H1 (cell line): ENCODE measurements around the gene NR3C1. TPM values are rescaled to one million over a fixed set of nuclear protein-coding genes. Genes with fewer than 3 reads are reported as not detected.

Source experiments
- BACH1 ChIP-seq: IDR thresholded peaks from 2 replicates; pipeline ENCODE4 v1.6.1; 2012; ENCODE audit warnings: low read length, improper control_type of control experiment
- BCL11A ChIP-seq, 2 experiments: IDR thresholded peaks; one replicate each; pipeline ENCODE4 v1.6.1; 2011; ENCODE audit warnings: low read depth in 2 of 2, low read length in 2 of 2, mild to moderate bottlenecking in 2 of 2
- CHD1 ChIP-seq: IDR thresholded peaks from 2 replicates; pipeline ENCODE4 v1.6.1; 2012; ENCODE audit warnings: low read depth, low read length, improper control_type of control experiment
- CHD2 ChIP-seq: IDR thresholded peaks from 2 replicates; pipeline ENCODE4 v1.6.1; 2012; ENCODE audit warnings: low read length, improper control_type of control experiment
- CHD7 ChIP-seq: fragments of 300-600 bp; sonication (generic); IDR thresholded peaks from 2 replicates; pipeline ENCODE4 v1.7.1; 2012; ENCODE audit warnings: low read length, moderate library complexity, mild to moderate bottlenecking, inconsistent platforms; ENCODE audit not compliant: insufficient replicate concordance
- CREB1 ChIP-seq: IDR thresholded peaks from 2 replicates; pipeline ENCODE4 v1.6.1; 2012; ENCODE audit warnings: inconsistent platforms
- EP300 ChIP-seq, 2 experiments: IDR thresholded peaks; 1 replicate in 1 of 2; 2 replicates in 1 of 2; pipeline ENCODE4 v1.6.1; 2011 to 2012; ENCODE audit warnings: low read depth in 2 of 2, low read length in 2 of 2, mild to moderate bottlenecking in 2 of 2, borderline replicate concordance in 1 of 2, inconsistent platforms in 1 of 2, moderate library complexity in 1 of 2
- EZH2 ChIP-seq: fragments of 200-600 bp; sonication (generic); IDR thresholded peaks from 2 replicates; pipeline ENCODE4 v1.7.1; 2012; ENCODE audit warnings: low read depth, mild to moderate bottlenecking, moderate library complexity, low read length, inconsistent platforms; ENCODE audit not compliant: severe bottlenecking
- HDAC2 ChIP-seq, 2 experiments: fragments of 300-600 bp in 1 of 2; sonication (generic) in 1 of 2; IDR thresholded peaks; 2 replicates each; pipeline ENCODE4 v1.6.1; 2011 to 2012; ENCODE audit warnings: low read depth in 2 of 2, low read length in 2 of 2, mild to moderate bottlenecking in 2 of 2, moderate library complexity in 2 of 2, borderline replicate concordance in 1 of 2, inconsistent platforms in 1 of 2
- MAX ChIP-seq: IDR thresholded peaks from 2 replicates; pipeline ENCODE4 v1.6.1; 2012; ENCODE audit warnings: inconsistent platforms
- RNF2 ChIP-seq: fragments of 200-900, 300-1000 bp; sonication (generic); IDR thresholded peaks from 2 replicates; pipeline ENCODE4 v1.7.1; 2016; ENCODE audit warnings: borderline replicate concordance, low read depth, mild to moderate bottlenecking, antibody characterized with exemption, low read length; ENCODE audit not compliant: poor library complexity, severe bottlenecking; ENCODE audit errors: missing control alignments
- polyA plus RNA-seq, 7 experiments: library from polyadenylated mRNA; depleted of rRNA in 3 of 7; stranded (reverse) in 5 of 7; unstranded in 2 of 7; fragments of >200 nt in 5 of 7; fragments of 200-250 nt in 2 of 7; gene quantifications; 1 replicate in 5 of 7; 2 replicates in 1 of 7; 4 replicates in 1 of 7; pipeline versions ENCODE4 v1.2.1 to v1.2.3, GENCODE V29; 2011 to 2013; ENCODE audit warnings: missing spikeins in 2 of 7, mixed read lengths in 2 of 7
- total RNA-seq: library from RNA; stranded (reverse); fragmentation: NEBNext Ultra II Directional; extraction: Animal tissue kit (Norgen Biotek cat#: 25700); gene quantifications from 2 replicates; pipeline ENCODE4 v1.2.1, GENCODE V29; 2021

NR3C1 gene
- total and polyA plus RNA-seq, 2 of the 8 experiments (the other 6 are each of a cell fraction or from before 2014, with no cell fraction given), result 1.7 to 5.4 TPM

- TF ChIP-seq CHD7, result no peak
- no peak for TF ChIP-seq HDAC2 (IDR thresholded peaks at IDR 0.05; ENCODE audit: borderline replicate concordance in 1 of 2, low read depth in 2 of 2, low read length in 2 of 2)
- no peak for TF ChIP-seq EP300 (IDR thresholded peaks at IDR 0.05; ENCODE audit: borderline replicate concordance in 1 of 2, low read depth in 2 of 2, low read length in 2 of 2)
- TF ChIP-seq BACH1, result no peak
- TF ChIP-seq CHD2, result no peak
- no peak for TF ChIP-seq RNF2
- TF ChIP-seq EZH2, result no peak
- TF ChIP-seq CREB1, result no peak
- TF ChIP-seq BCL11A (IDR thresholded peaks at IDR 0.05; ENCODE audit: low read depth in 2 of 2, low read length in 2 of 2), result no peak
- TF ChIP-seq MAX, result no peak
- TF ChIP-seq CHD1, result no peak
Observed at GRCh38 chr5:143431789-143432188, 28.3 kb upstream of the NR3C1 start (continued).
